Caki2 (cell line): ENCODE data around the gene TENT5C. TPM values are rescaled to one million over a fixed set of nuclear protein-coding genes. Genes with fewer than 3 reads are reported as not detected.

ENCODE experiments used
- DNase-seq: peaks from one replicate; pipeline ENCODE4 v3.0.0-alpha.2; 2015; ENCODE audit warnings: low read depth
- in situ Hi-C: cut with HindIII; loops from 2 replicates; pipeline ENCODE4 v1.10.0; 2016; ENCODE audit warnings: low sequenced_read_pairs, low pct_unique_long_range_greater_than_20kb, mixed read lengths
- total RNA-seq: library from RNA; depleted of rRNA; stranded (reverse); fragments of >200 nt; shearing (Covaris generic); gene quantifications from 2 replicates; pipeline ENCODE4 v1.2.3, GENCODE V29; 2014; ENCODE audit warnings: low replicate concordance; rRNA removed

Gene TENT5C
- total RNA-seq, 1 experiment from 2014 or later = 0.07 TPM

- DNase-seq = no peak
- in situ Hi-C loops = no loop called here
Measured at GRCh38 chr1:117676615-117677130, 70.8 kb downstream of the TENT5C start.

Other genes with a start within 250 kb of the TENT5C start
- gene MAN1A2, start 238.6 kb upstream of the TENT5C start, total RNA-seq = 5.3 and 11.6 TPM in 2 replicates